Caco-2 (cell line): ENCODE data around the gene FOXI1. TPM values are rescaled to one million over a fixed set of nuclear protein-coding genes. Genes with fewer than 3 reads are reported as not detected.

Experiments
- BruUV-seq: library from RNA; stranded (reverse); fragments of 400-500 nt; replicated peaks from 2 replicates; lab custom pipeline; 2021; lab: Mats Ljungman, UMichigan
- CTCF ChIA-PET: fragments of 300-600 bp; sonication (Branson Sonifier 250); formaldehyde crosslinking; loops from one replicate; lab custom pipeline; 2022; ENCODE audit warnings: antibody characterized with exemption; lab: Charles Lee
- POLR2A ChIA-PET: fragments of 300-600 bp; sonication (Branson Sonifier 250); formaldehyde crosslinking; loops from one replicate; lab custom pipeline; 2022; ENCODE audit warnings: antibody characterized with exemption; lab: Charles Lee
- DNase-seq, 2 experiments: peaks; one replicate each; pipeline versions ENCODE4 v3.0.0 to v3.0.0-alpha.2; 2020 to 2022
- H3K27me3 ChIP-seq: replicated peaks from 2 replicates; pipeline ENCODE4 v1.6.0; 2011; ENCODE audit warnings: low read length; ENCODE audit not compliant: control insufficient read depth, insufficient read depth
- H3K36me3 ChIP-seq: 2 replicates; pipeline ENCODE4 v1.5.1; 2011; ENCODE audit warnings: low read length; ENCODE audit not compliant: control insufficient read depth, insufficient read depth
- H3K4me1 ChIP-seq: fragments of 250-450 bp; sonication (Bioruptor Pico); 2 replicates; pipeline ENCODE4 v1.5.1; 2020; ENCODE audit warnings: mild to moderate bottlenecking
- H3K4me3 ChIP-seq: 2 replicates; pipeline ENCODE4 v1.5.1; 2011; ENCODE audit warnings: low read depth, mild to moderate bottlenecking, control low read depth, low read length
- H3K9me3 ChIP-seq: fragments of 250-450 bp; sonication (Bioruptor Pico); 2 replicates; pipeline ENCODE4 v1.5.1; 2020; ENCODE audit warnings: mild to moderate bottlenecking, moderate library complexity
- H3K27ac Mint-ChIP-seq: one replicate; pipeline ENCODE4 v1.8.0; 2022; ENCODE audit warnings: mixed read lengths; ENCODE audit not compliant: unreplicated experiment
- H3K27me3 Mint-ChIP-seq: one replicate; pipeline ENCODE4 v1.8.0; 2022; ENCODE audit warnings: mixed read lengths; ENCODE audit not compliant: insufficient read depth, unreplicated experiment
- H3K36me3 Mint-ChIP-seq: one replicate; pipeline ENCODE4 v1.8.0; 2022; ENCODE audit warnings: mild to moderate bottlenecking, mixed read lengths; ENCODE audit not compliant: insufficient read depth, unreplicated experiment
- H3K4me1 Mint-ChIP-seq: one replicate; pipeline ENCODE4 v1.8.0; 2022; ENCODE audit warnings: low read depth, mixed read lengths; ENCODE audit not compliant: unreplicated experiment
- H3K4me3 Mint-ChIP-seq: one replicate; pipeline ENCODE4 v1.8.0; 2022; ENCODE audit warnings: mild to moderate bottlenecking, moderate library complexity, mixed read lengths; ENCODE audit not compliant: unreplicated experiment
- H3K9me3 Mint-ChIP-seq: one replicate; pipeline ENCODE4 v1.8.0; 2022; ENCODE audit warnings: mixed read lengths; ENCODE audit not compliant: unreplicated experiment
- intact Hi-C: fragments of 100-400 bp; cut with micrococcal nuclease; formaldehyde crosslinking; loops from one replicate; pipeline ENCODE4 v1.10.0; 2022; ENCODE audit not compliant: unreplicated experiment
- total RNA-seq: library from RNA; stranded (reverse); gene quantifications from 2 replicates; pipeline ENCODE4 v1.2.3, GENCODE V29; 2022
- TF ChIP-seq, protein P1 (sequence below), 2 experiments: fragments of 200-600 bp in 1 of 2; IDR thresholded peaks; 1 replicate in 1 of 2; 2 replicates in 1 of 2; pipeline versions ENCODE4 v1.5.1 to v1.8.0; 2011 to 2022; ENCODE audit warnings: antibody characterized with exemption in 1 of 2, control low read depth in 1 of 2, inconsistent platforms in 1 of 2, low read depth in 1 of 2, low read length in 1 of 2, mild to moderate bottlenecking in 1 of 2, moderate library complexity in 1 of 2; ENCODE audit not compliant: insufficient read depth in 1 of 2, severe bottlenecking in 1 of 2, unreplicated experiment in 1 of 2

FOXI1 gene
- total RNA-seq, 1 experiment from 2014 or later = 0.14 TPM

DNA sequence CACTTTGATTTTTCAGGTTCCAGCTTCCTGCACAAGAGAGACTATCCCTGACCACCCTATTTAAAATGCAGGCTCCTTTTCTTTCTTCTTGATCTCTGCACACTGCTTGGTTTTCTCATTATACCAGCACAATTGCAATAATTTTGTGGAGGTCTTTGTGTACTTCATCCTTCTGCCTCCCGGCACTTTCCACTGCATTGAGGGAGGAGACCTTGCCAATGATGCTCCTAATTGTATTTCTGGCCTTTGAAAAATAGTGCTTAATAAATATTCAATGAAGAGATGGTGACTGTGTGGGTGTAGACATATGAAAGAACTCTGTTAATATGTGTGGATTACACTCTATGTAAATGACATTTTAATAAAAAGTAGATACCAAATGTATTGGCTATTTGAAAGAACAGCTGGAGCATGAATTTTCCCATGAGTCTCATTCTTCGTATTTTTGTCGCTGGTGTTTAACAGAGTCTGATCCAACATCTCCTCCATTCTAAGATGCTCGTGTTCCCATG is 42.1 kb downstream of the FOXI1 start:
- no peak overlapping the region for H3K4me3 ChIP-seq
- Mint-ChIP-seq H3K9me3 (no peaks in the 10 kb centered on the region), H3K27me3 (peaks cover 4% of the 10 kb centered on the region), H3K4me3 (no peak overlapping the region), H3K36me3 (no peaks in the 10 kb centered on the region), H3K27ac (no peak overlapping the region), H3K4me1 (peaks cover 8% of the 10 kb centered on the region)
- no TSS peak for BruUV-seq
- peaks cover 21% of the 10 kb centered on the region for H3K4me1 ChIP-seq
- no peaks in the 10 kb centered on the region for H3K9me3 ChIP-seq
- no peaks in the 10 kb centered on the region for H3K27me3 ChIP-seq
- intact Hi-C loops = no loop called here
- TF ChIP-seq, protein P1, sequence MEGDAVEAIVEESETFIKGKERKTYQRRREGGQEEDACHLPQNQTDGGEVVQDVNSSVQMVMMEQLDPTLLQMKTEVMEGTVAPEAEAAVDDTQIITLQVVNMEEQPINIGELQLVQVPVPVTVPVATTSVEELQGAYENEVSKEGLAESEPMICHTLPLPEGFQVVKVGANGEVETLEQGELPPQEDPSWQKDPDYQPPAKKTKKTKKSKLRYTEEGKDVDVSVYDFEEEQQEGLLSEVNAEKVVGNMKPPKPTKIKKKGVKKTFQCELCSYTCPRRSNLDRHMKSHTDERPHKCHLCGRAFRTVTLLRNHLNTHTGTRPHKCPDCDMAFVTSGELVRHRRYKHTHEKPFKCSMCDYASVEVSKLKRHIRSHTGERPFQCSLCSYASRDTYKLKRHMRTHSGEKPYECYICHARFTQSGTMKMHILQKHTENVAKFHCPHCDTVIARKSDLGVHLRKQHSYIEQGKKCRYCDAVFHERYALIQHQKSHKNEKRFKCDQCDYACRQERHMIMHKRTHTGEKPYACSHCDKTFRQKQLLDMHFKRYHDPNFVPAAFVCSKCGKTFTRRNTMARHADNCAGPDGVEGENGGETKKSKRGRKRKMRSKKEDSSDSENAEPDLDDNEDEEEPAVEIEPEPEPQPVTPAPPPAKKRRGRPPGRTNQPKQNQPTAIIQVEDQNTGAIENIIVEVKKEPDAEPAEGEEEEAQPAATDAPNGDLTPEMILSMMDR (IDR thresholded peaks at IDR 0.05; ENCODE audit: insufficient read depth in 1 of 2, low read depth in 1 of 2, low read length in 1 of 2, severe bottlenecking in 1 of 2, unreplicated experiment in 1 of 2) = no peak
- POLR2A ChIA-PET = no interaction called here
- no peaks in the 10 kb centered on the region for H3K36me3 ChIP-seq
- no peak for DNase-seq
- CTCF ChIA-PET = no interaction called here

DNA sequence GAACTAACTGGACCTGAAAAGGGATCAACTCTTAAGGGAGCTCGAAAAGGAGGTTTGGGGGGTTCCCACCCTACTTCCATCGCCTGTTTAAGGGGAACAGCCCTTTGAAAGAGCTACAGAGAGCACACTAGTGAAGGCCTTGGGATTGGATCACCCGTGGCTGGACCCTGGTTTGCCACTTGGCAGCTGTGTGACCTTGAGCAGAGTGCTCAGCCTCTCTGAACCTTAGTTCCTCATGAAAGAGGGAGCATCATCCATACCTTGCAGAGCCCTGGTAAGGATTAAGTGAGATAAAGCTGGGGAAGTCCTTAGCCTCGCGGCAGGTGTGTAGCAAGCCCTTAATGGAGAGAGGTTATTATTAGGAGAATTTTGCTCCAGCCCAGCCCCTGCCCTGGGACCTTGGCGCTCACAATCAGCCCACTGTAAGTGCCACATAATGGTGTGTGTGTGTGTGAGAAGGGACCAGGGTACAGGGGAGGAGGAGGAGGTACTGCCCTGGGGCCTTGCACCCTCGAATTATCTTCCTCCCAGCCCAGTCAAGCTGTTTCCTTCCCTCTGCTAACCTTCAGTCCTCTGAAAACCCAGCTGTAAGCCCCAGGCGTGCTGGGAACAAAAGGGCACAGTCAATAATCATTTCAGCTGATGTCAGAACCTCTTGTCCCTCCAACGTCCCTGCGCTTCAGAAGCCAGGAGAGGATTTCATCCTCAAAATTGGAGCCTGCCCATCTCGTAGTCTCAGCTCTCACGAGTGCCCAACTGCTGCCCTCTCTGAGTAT is 42.9 kb downstream of the FOXI1 start:
- no TSS peak for BruUV-seq
- Histone ChIP-seq H3K4me1 (peaks cover 21% of the 10 kb centered on the region), H3K9me3 (no peaks in the 10 kb centered on the region), H3K4me3 (no peak overlapping the region), H3K27me3 (no peaks in the 10 kb centered on the region), H3K36me3 (no peaks in the 10 kb centered on the region)
- no peak for DNase-seq
- POLR2A ChIA-PET = no interaction called here
- TF ChIP-seq, protein P1 (IDR thresholded peaks at IDR 0.05; ENCODE audit: insufficient read depth in 1 of 2, low read depth in 1 of 2, low read length in 1 of 2, severe bottlenecking in 1 of 2, unreplicated experiment in 1 of 2) = no peak
- H3K27ac Mint-ChIP-seq = peak overlapping the region; percentile 26
- CTCF ChIA-PET = no interaction called here
- no peaks in the 10 kb centered on the region for H3K9me3 Mint-ChIP-seq
- H3K4me3 Mint-ChIP-seq = no peak overlapping the region
- no peaks in the 10 kb centered on the region for H3K36me3 Mint-ChIP-seq
- H3K27me3 Mint-ChIP-seq = peaks cover 4% of the 10 kb centered on the region
- intact Hi-C loops = no loop called here
- peaks cover 9% of the 10 kb centered on the region for H3K4me1 Mint-ChIP-seq

DNA sequence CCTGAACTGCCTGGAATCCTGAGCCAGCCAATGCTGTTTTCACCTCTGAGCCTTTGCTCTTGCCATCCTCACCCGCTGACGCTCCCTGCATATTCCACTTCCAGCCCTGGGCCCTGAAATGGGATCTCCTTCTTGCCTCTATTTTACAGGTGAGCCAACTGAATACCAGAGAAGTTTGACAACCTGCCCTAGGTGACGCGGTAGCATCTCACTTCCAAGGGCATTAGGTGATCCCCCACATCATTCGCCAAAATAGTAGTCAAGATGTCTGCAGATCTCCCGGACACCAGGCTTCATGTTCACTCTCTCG is 43.5 kb downstream of the FOXI1 start:
- H3K4me3 Mint-ChIP-seq = no peak overlapping the region
- peaks cover 9% of the 10 kb centered on the region for H3K4me1 Mint-ChIP-seq
- H3K27me3 ChIP-seq = no peaks in the 10 kb centered on the region
- H3K36me3 Mint-ChIP-seq = no peaks in the 10 kb centered on the region
- peaks cover 4% of the 10 kb centered on the region for H3K27me3 Mint-ChIP-seq
- POLR2A ChIA-PET = no interaction called here
- DNase-seq = no peak
- peaks cover 21% of the 10 kb centered on the region for H3K4me1 ChIP-seq
- peak overlapping the region; percentile 26 for H3K27ac Mint-ChIP-seq
- CTCF ChIA-PET = no interaction called here
- H3K4me3 ChIP-seq = no peak overlapping the region
- H3K36me3 ChIP-seq = no peaks in the 10 kb centered on the region
- intact Hi-C loops = no loop called here
- TF ChIP-seq, protein P1 (IDR thresholded peaks at IDR 0.05; ENCODE audit: insufficient read depth in 1 of 2, low read depth in 1 of 2, low read length in 1 of 2, severe bottlenecking in 1 of 2, unreplicated experiment in 1 of 2) = no peak
- no peaks in the 10 kb centered on the region for H3K9me3 ChIP-seq
- no peaks in the 10 kb centered on the region for H3K9me3 Mint-ChIP-seq
- BruUV-seq = no TSS peak
